MM.1S (cell line): ENCODE results near the gene ECSIT.

Source experiments
- DNase-seq: peaks from one replicate; pipeline ENCODE4 v3.0.0-alpha.2; 2015
- H2AFZ ChIP-seq: fragments of 300-600 bp; sonication (generic); 2 replicates; pipeline ENCODE4 v1.6.0; 2016; ENCODE audit warnings: antibody characterized with exemption, low read length
- H3F3A ChIP-seq: fragments of 300-600 bp; sonication (generic); 2 replicates; pipeline ENCODE4 v1.6.1; 2016; ENCODE audit warnings: mild to moderate bottlenecking, antibody characterized with exemption, low read length, moderate library complexity, mixed read lengths; ENCODE audit not compliant: insufficient read depth
- H3K27ac ChIP-seq: fragments of 300-600 bp; sonication (generic); 2 replicates; pipeline ENCODE4 v1.5.1; 2016; ENCODE audit warnings: mild to moderate bottlenecking, low read length
- H3K27me3 ChIP-seq: fragments of 300-600 bp; sonication (generic); replicated peaks from 2 replicates; pipeline ENCODE4 v1.6.0; 2016; ENCODE audit warnings: low read length; ENCODE audit not compliant: insufficient read depth
- H3K36me3 ChIP-seq: fragments of 300-600 bp; sonication (generic); replicated peaks from 2 replicates; pipeline ENCODE4 v1.6.1; 2016; ENCODE audit warnings: mild to moderate bottlenecking, low read length, mixed read lengths; ENCODE audit not compliant: insufficient read depth
- H3K4me1 ChIP-seq: fragments of 300-600 bp; sonication (generic); 2 replicates; pipeline ENCODE4 v1.6.1; 2016; ENCODE audit warnings: low read length, mixed read lengths
- H3K4me2 ChIP-seq: fragments of 300-600 bp; sonication (generic); 2 replicates; pipeline ENCODE4 v1.6.0; 2016; ENCODE audit warnings: low read depth, low read length
- H3K4me3 ChIP-seq: fragments of 300-600 bp; sonication (generic); 2 replicates; pipeline ENCODE4 v1.5.1; 2016; ENCODE audit warnings: low read length, mixed read lengths
- H3K79me2 ChIP-seq: fragments of 300-600 bp; sonication (generic); 2 replicates; pipeline ENCODE4 v1.6.1; 2016; ENCODE audit warnings: mixed run types, low read length, mixed read lengths
- H3K9ac ChIP-seq: fragments of 300-600 bp; sonication (generic); 2 replicates; pipeline ENCODE4 v1.6.1; 2016; ENCODE audit warnings: low read length, mixed read lengths
- H3K9me2 ChIP-seq: fragments of 300-600 bp; sonication (generic); replicated peaks from 2 replicates; pipeline ENCODE4 v1.6.1; 2016; ENCODE audit warnings: mild to moderate bottlenecking, low read length, mixed read lengths; ENCODE audit not compliant: insufficient read depth
- H3K9me3 ChIP-seq: fragments of 300-600 bp; sonication (generic); replicated peaks from 2 replicates; pipeline ENCODE4 v1.6.1; 2016; ENCODE audit warnings: mild to moderate bottlenecking, low read length, mixed read lengths; ENCODE audit not compliant: insufficient read depth
- H4K20me1 ChIP-seq: fragments of 300-600 bp; sonication (generic); 2 replicates; pipeline ENCODE4 v1.6.1; 2016; ENCODE audit warnings: mild to moderate bottlenecking, low read length, moderate library complexity, mixed read lengths; ENCODE audit not compliant: insufficient read depth
- EZH2 ChIP-seq: fragments of 300-600 bp; sonication (generic); optimal IDR thresholded peaks from 2 replicates; pipeline ENCODE3; 2017; ENCODE audit warnings: low read depth, mild to moderate bottlenecking, antibody characterized with exemption, low read length, mixed read lengths
- EZH2phosphoT487 ChIP-seq: fragments of 300-600 bp; sonication (generic); IDR thresholded peaks from 2 replicates; pipeline ENCODE4 v1.6.1; 2018; ENCODE audit warnings: antibody characterized with exemption, low read length
- TF ChIP-seq, protein P1 (sequence below): fragments of 300-600 bp; sonication (generic); IDR thresholded peaks from 2 replicates; pipeline ENCODE4 v1.5.1; 2016; ENCODE audit warnings: antibody characterized with exemption, low read length, mixed read lengths

Gene ECSIT

DNA sequence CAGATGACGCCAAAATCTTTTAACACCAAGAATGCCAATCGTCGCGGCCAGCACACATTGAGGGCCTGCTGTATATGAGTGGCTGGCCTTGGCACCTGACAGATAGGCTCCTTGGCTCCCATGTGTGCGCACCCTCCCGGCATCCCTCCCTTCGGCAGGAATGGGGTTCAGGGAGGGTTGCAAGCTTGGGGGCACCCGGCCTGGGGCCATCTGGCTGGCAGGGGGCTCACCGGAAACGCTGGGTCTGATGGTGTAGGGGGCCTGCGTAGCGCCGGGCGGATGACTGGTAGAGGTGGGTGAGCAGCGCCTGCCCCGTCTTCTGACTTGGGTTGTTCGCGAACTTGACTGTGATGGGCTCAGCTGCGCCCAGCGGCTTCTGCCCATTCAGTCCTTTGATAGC, 71.1 kb downstream of the ECSIT start:
- no peak for TF ChIP-seq EZH2
- TF ChIP-seq, protein P1, sequence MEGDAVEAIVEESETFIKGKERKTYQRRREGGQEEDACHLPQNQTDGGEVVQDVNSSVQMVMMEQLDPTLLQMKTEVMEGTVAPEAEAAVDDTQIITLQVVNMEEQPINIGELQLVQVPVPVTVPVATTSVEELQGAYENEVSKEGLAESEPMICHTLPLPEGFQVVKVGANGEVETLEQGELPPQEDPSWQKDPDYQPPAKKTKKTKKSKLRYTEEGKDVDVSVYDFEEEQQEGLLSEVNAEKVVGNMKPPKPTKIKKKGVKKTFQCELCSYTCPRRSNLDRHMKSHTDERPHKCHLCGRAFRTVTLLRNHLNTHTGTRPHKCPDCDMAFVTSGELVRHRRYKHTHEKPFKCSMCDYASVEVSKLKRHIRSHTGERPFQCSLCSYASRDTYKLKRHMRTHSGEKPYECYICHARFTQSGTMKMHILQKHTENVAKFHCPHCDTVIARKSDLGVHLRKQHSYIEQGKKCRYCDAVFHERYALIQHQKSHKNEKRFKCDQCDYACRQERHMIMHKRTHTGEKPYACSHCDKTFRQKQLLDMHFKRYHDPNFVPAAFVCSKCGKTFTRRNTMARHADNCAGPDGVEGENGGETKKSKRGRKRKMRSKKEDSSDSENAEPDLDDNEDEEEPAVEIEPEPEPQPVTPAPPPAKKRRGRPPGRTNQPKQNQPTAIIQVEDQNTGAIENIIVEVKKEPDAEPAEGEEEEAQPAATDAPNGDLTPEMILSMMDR: no peak
- no peak for TF ChIP-seq EZH2phosphoT487
- DNase-seq: no peak

DNA sequence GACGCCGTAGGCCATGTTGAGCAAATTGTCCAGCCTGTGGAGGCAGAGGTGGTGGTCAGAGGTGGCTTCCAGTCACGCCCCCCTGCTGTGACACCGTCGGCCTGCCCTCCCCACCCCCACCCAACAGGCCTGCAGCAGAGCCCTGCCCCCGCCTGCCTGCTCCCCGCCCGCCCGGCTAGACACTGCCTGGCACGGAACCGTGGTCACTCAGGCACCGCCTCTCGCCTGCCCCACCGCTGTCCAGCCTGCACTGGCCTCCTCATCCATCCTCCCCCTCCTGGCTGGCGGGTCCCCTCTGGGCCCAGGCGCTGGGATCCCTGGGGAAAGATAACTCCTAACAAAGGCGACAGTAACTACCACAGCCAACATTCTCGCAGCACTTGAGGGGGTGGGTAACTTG, 71.8 kb downstream of the ECSIT start:
- no peaks in the 10 kb centered on the region for H3K4me1 ChIP-seq
- no peak for TF ChIP-seq EZH2
- TF ChIP-seq, protein P1: no peak
- no peak for TF ChIP-seq EZH2phosphoT487
- no peaks in the 10 kb centered on the region for H4K20me1 ChIP-seq
- H3K4me2 ChIP-seq: no peak overlapping the region
- no peak for DNase-seq
- H3K9me2 ChIP-seq: no peaks in the 10 kb centered on the region
- no peaks in the 10 kb centered on the region for H3K79me2 ChIP-seq
- H3K36me3 ChIP-seq: no peaks in the 10 kb centered on the region
- peaks cover 42% of the 10 kb centered on the region for H3K27me3 ChIP-seq
- no peak overlapping the region for H3K9ac ChIP-seq
- H2AFZ ChIP-seq: no peak overlapping the region
- no peak overlapping the region for H3K4me3 ChIP-seq
- H3K27ac ChIP-seq: no peak overlapping the region
- no peaks in the 10 kb centered on the region for H3F3A ChIP-seq
- H3K9me3 ChIP-seq: no peaks in the 10 kb centered on the region

More for the DNA sequence above, 71.1 kb downstream of the ECSIT start:
- H3K27ac ChIP-seq: no peak overlapping the region
- H3K4me1 ChIP-seq: no peaks in the 10 kb centered on the region
- no peak overlapping the region for H3K4me3 ChIP-seq
- H3F3A ChIP-seq: no peaks in the 10 kb centered on the region
- H4K20me1 ChIP-seq: no peaks in the 10 kb centered on the region
- H3K9me2 ChIP-seq: no peaks in the 10 kb centered on the region
- no peak overlapping the region for H3K9ac ChIP-seq
- H3K9me3 ChIP-seq: no peaks in the 10 kb centered on the region
- H2AFZ ChIP-seq: no peak overlapping the region
- H3K27me3 ChIP-seq: peaks cover 43% of the 10 kb centered on the region
- no peaks in the 10 kb centered on the region for H3K79me2 ChIP-seq
- no peak overlapping the region for H3K4me2 ChIP-seq
- H3K36me3 ChIP-seq: no peaks in the 10 kb centered on the region

DNA sequence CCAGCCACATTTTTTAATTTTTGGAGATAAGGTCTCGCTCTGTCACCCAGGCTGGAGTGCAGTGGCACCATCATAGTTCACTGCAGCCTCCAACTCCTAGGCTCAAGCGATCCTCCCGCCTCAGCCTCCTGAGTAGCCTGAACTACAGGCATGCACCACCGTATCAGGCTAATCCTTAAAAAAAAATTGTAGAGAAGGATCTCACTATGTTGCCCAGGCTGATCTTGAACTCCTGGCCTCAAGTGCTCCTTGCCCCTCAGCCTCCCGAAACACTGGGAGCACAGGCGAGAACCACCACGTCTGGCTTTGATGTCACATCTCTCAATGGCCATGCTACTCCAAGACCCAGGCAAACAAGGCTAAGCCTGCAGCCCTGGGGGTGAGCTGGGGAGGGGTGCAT, 72.3 kb downstream of the ECSIT start:
- Histone ChIP-seq H3K27ac (no peak overlapping the region), H4K20me1 (no peaks in the 10 kb centered on the region)

More for the DNA sequence above, 72.3 kb downstream of the ECSIT start:
- no peaks in the 10 kb centered on the region for H3K4me1 ChIP-seq
- H3K36me3 ChIP-seq: no peaks in the 10 kb centered on the region
- H3K9me2 ChIP-seq: no peaks in the 10 kb centered on the region
- no peaks in the 10 kb centered on the region for H3K79me2 ChIP-seq
- H3K27me3 ChIP-seq: peaks cover 42% of the 10 kb centered on the region
- H3K9me3 ChIP-seq: no peaks in the 10 kb centered on the region
- no peak for DNase-seq
- no peak overlapping the region for H3K9ac ChIP-seq
- no peak overlapping the region for H2AFZ ChIP-seq
- no peak overlapping the region for H3K4me2 ChIP-seq
- H3K4me3 ChIP-seq: no peak overlapping the region
- no peaks in the 10 kb centered on the region for H3F3A ChIP-seq
- TF ChIP-seq, protein P1: no peak
- TF ChIP-seq EZH2phosphoT487: no peak
- no peak for TF ChIP-seq EZH2
